A204.1 (cell line): ENCODE measurements around the gene PHF23.

Source experiments
- FAIRE-seq: peaks from 2 replicates; lab custom pipeline; 2012; peaks lifted over from hg19 to GRCh38; lab: Jason Lieb, UNC

Gene PHF23

GRCh38 chr17:7219812-7220592 lies 19.3 kb downstream of the PHF23 start, which contains the start of the genes ACADVL and DLG4:
TSS of gene ACADVL (plus strand) at chr17:7219938. CDS start at chr17:7219985, 47 bp downstream.
TSS of gene DLG4 (minus strand) at chr17:7219836.
- no peak for FAIRE-seq

- no peak for FAIRE-seq
These were observed 19.9 kb downstream of the PHF23 start for GRCh38 chr17:7219229-7219811.

GRCh38 chr17:7218758-7219157 lies 20.5 kb downstream of the PHF23 start:
- no peak for FAIRE-seq

GRCh38 chr17:7218166-7218565 lies 21.1 kb downstream of the PHF23 start:
- no peak for FAIRE-seq

GRCh38 chr17:7217113-7217987 lies 21.9 kb downstream of the PHF23 start:
- FAIRE-seq: no peak

- FAIRE-seq: no peak
These were observed 22.8 kb downstream of the PHF23 start for GRCh38 chr17:7216242-7217112.

- no peak for FAIRE-seq
These were observed 23.5 kb downstream of the PHF23 start for GRCh38 chr17:7215652-7216180.

- peak; percentile 91 for FAIRE-seq
These were observed 24.1 kb downstream of the PHF23 start for GRCh38 chr17:7215136-7215638.

GRCh38 chr17:7214300-7215135 lies 24.7 kb downstream of the PHF23 start:
- peak; percentile 98 for FAIRE-seq

GRCh38 chr17:7213895-7214299 lies 25.4 kb downstream of the PHF23 start:
- no peak for FAIRE-seq

- FAIRE-seq: no peak
These were observed 27.6 kb downstream of the PHF23 start for GRCh38 chr17:7211491-7212273.

- no peak for FAIRE-seq
These were observed 30.4 kb downstream of the PHF23 start for GRCh38 chr17:7208754-7209460.

GRCh38 chr17:7208027-7208571 lies 31.2 kb downstream of the PHF23 start:
- FAIRE-seq: no peak

GRCh38 chr17:7207120-7208001 lies 31.9 kb downstream of the PHF23 start:
- FAIRE-seq: no peak

- FAIRE-seq: no peak
These were observed 33.7 kb downstream of the PHF23 start for GRCh38 chr17:7205561-7205960.

- no peak for FAIRE-seq
These were observed 34.3 kb downstream of the PHF23 start for GRCh38 chr17:7204828-7205461.

GRCh38 chr17:7204336-7204735 lies 34.9 kb downstream of the PHF23 start:
- FAIRE-seq: no peak
